ENCODE results near the gene OR2J2.

Gene OR2J2

GRCh38 chr6:29216528-29216927 lies 45.8 kb downstream of the OR2J2 start:
- no peak for TF ChIP-seq CTCF (IDR thresholded peaks at IDR 0.05)
